ENCODE results near the gene NOL9. TPM values are rescaled to one million over a fixed set of nuclear protein-coding genes. Genes with fewer than 3 reads are reported as not detected.

Gene NOL9
- total and polyA plus RNA-seq, 2 donors = 4.0 to 28.6 TPM

DNA sequence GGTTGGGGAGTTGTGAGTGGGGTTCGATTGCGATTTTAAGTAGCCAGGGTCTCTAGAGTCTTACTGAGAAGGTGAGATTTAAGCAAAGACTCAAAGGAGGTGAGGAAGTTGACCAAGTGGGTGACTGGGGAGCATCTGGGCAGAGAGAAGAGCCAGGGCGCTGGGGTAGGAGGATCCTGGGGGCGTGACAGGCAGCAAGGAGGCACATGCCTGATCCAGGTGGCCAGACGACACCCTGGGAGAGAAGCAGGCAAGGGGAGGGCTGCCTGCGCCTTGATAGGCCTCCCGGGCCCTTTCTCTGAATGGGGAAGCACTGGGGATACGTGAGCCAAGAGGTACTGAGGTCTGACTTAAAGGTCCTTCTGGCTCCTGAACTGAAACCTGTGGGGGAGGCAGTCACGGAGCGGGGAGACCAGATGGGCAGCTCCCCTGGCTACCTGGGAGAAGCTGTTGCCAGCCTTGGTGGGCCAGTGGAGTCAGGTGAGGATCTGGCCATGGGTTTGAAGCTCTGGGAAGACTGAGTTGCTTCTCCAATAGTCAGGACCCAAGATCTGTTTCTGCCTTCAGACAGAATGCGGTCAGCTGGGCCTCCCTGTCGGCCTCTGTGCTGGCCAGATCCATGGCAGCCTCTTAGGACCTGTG lies 30.9 kb upstream of the NOL9 start:
- no peaks in the 10 kb centered on the region for H3K36me3 ChIP-seq (ENCODE audit: insufficient read depth)
- H3K27ac ChIP-seq (ENCODE audit: low read depth) = no peak overlapping the region
- no peak overlapping the region for H3K4me3 ChIP-seq (ENCODE audit: low read depth, low read length)
- H3K4me1 ChIP-seq (ENCODE audit: insufficient read depth) = peaks cover 2% of the 10 kb centered on the region
- DNase-seq (ENCODE audit: extremely low spot score) = no peak
- 83% methylated on average over 12 of the region's 12 CpGs for WGBS

DNA sequence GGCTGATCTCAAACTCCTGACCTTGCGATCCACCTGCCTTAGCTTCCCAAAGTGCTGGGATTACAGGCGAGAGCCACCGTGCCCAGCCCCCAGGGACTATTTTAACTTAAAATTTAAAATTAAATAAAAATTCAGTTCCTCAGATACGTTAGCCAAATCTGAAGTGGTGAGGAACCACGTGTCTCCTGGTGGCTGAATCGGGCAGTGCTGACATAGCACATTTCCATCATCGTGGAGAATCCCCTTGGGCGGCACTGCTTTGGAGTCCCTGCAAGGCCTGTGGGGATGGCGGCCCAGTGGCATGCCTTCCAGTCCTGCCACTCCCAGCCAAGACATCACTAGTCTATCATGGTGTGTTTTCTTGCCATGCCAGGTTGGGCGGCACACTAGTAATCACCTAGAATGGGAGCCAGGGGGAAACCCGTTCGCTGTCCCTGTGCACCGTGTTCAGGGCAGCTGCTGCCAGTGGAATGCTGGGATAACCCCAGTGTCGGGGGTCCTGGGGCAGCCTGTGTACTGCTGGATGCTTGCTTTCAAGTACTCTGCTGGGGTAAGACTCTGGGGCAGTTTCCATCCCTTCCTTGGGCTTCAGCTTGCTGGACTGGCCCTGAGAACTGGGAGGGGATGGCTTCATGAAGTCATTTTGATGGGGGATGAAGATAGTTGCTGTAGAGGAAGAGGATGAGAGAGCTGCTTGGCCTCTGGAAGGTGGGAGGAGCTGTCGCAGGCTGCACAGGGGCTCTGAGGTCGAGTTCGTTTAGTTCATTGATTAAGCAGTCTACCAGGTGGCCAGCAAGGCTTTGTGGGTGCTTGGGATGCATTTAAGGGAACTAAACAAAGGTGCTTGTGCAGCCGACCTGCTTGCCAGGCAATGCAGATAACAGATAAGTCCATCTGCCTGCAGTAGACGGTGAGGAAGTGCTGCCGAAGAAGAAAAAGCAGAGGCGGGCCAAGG lies 30.1 kb upstream of the NOL9 start:
- Histone ChIP-seq H3K27ac (ENCODE audit: low read depth) (no peak overlapping the region), H3K36me3 (ENCODE audit: insufficient read depth) (no peaks in the 10 kb centered on the region), H3K4me1 (ENCODE audit: insufficient read depth) (peaks cover 2% of the 10 kb centered on the region), H3K4me3 (ENCODE audit: low read depth, low read length) (no peak overlapping the region)
- WGBS = 78% methylated on average over 21 of the region's 21 CpGs
- no peak for DNase-seq (ENCODE audit: extremely low spot score)

DNA sequence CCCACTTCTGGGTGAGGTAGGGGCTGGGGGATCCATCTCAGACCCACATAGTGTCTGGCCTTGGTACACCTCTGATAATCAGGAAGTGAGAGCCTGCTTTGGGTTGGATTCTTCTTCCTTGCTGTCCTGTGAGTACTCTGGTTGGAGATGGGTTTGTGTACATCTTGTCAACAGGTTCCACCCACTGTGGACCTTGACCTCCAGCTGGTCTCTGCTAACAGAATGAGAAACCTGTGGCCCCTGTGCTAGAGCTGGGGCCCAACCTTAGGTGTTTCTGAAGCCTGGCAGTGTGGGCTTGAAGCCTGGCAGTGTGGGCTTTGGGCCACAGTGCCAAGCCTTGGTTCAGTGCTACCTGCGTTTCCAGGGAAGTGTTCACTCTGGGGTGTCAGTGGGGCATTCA lies 28.1 kb upstream of the NOL9 start:
- no peak overlapping the region for H3K27ac ChIP-seq (ENCODE audit: low read depth)

DNA sequence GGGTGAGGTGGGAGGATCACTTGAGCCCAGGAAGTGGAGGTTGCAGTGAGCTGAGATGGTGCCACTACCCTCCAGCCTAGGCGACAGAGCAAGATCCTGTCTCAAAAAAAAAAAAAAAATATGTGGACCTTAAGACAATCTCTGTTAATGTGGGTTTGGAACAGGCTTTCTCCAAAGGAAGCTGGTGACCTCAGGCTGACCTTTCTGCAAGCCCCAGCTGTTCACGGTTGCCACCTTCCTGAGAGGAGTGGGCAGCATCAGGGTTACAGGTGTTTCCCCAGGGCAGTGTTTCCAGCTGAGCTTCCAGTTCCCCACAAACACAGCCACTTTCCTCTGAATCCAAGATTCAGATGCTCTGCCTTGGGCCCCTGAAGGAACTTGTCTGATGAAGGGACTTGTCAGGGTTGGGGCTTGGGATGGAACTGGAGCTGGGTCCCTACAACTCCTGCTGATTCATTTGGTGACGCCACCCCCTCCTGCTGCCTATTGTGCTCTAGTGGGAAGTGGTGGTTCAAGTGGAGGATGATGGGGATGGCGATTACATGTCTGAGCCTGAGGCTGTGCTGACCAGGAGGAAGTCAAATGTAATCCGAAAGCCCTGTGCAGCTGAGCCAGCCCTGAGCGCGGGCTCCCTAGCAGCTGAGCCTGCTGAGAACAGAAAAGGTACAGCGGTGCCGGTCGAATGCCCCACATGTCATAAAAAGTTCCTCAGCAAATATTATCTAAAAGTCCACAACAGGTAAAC lies 27.4 kb upstream of the NOL9 start:
- Histone ChIP-seq H3K4me1 (ENCODE audit: insufficient read depth) (peaks cover 2% of the 10 kb centered on the region), H3K36me3 (ENCODE audit: insufficient read depth) (no peaks in the 10 kb centered on the region), H3K27ac (ENCODE audit: low read depth) (peak overlapping the region; percentile 27), H3K4me3 (ENCODE audit: low read depth, low read length) (no peak overlapping the region)
- WGBS = 72% methylated on average over 10 of the region's 10 CpGs
- no peak for DNase-seq (ENCODE audit: extremely low spot score)

More for the DNA sequence above, 28.1 kb upstream of the NOL9 start:
- Histone ChIP-seq H3K36me3 (ENCODE audit: insufficient read depth) (no peaks in the 10 kb centered on the region), H3K4me3 (ENCODE audit: low read depth, low read length) (no peak overlapping the region), H3K4me1 (ENCODE audit: insufficient read depth) (peaks cover 2% of the 10 kb centered on the region)
- DNase-seq (ENCODE audit: extremely low spot score) = no peak
- WGBS = 89% methylated on average over 1 of the region's 1 CpG

DNA sequence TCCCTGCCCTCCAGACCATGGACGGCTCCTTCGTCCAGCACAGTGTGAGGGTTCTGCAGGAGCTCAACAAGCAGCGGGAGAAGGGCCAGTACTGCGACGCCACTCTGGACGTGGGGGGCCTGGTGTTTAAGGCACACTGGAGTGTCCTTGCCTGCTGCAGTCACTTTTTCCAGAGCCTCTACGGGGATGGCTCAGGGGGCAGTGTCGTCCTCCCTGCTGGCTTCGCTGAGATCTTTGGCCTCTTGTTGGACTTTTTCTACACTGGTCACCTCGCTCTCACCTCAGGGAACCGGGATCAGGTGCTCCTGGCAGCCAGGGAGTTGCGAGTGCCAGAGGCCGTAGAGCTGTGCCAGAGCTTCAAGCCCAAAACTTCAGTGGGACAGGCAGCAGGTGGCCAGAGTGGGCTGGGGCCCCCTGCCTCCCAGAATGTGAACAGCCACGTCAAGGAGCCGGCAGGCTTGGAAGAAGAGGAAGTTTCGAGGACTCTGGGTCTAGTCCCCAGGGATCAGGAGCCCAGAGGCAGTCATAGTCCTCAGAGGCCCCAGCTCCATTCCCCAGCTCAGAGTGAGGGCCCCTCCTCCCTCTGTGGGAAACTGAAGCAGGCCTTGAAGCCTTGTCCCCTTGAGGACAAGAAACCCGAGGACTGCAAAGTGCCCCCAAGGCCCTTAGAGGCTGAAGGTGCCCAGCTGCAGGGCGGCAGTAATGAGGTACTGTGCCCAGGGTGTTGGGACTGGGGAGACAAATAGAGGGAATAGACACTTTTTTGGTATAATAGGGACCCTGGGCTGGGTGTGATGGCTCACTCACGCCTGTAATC lies 26.5 kb upstream of the NOL9 start:
- H3K27ac ChIP-seq (ENCODE audit: low read depth) = peak overlapping the region; percentile 79
- 38% methylated on average over 19 of the region's 19 CpGs for WGBS
- H3K4me1 ChIP-seq (ENCODE audit: insufficient read depth) = peaks cover 2% of the 10 kb centered on the region
- no peaks in the 10 kb centered on the region for H3K36me3 ChIP-seq (ENCODE audit: insufficient read depth)
- DNase-seq (ENCODE audit: extremely low spot score) = no peak
- peak overlapping the region; percentile 72 for H3K4me3 ChIP-seq (ENCODE audit: low read depth, low read length)

DNA sequence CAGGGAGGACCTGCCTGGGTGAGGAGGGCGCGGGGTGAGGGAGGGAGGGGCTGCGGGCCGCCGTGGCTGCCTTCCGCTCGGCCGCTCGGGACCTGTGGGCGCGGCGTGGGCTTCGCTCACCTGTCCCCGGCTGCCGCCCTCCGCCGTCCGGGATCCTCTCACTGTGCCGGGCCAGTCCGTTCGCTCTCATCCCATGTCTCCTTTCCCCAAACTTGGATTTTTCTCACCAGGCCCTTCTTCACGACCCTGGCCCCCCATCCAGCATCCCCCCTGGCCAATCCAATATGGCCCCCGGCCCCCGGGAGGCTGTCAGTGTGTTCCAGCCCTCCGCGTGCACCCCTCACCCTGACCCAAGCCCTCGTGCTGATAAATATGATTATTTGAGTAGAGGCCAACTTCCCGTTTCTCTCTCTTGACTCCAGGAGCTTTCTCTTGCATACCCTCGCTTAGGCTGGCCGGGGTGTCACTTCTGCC lies 25.8 kb upstream of the NOL9 start:
- Histone ChIP-seq H3K36me3 (ENCODE audit: insufficient read depth) (no peaks in the 10 kb centered on the region), H3K27ac (ENCODE audit: low read depth) (peak overlapping the region; percentile 79), H3K4me1 (ENCODE audit: insufficient read depth) (peaks cover 2% of the 10 kb centered on the region), H3K4me3 (ENCODE audit: low read depth, low read length) (peak overlapping the region; percentile 72)
- under 1% methylated on average over 29 of the region's 30 CpGs for WGBS
- no peak for DNase-seq (ENCODE audit: extremely low spot score)

DNA sequence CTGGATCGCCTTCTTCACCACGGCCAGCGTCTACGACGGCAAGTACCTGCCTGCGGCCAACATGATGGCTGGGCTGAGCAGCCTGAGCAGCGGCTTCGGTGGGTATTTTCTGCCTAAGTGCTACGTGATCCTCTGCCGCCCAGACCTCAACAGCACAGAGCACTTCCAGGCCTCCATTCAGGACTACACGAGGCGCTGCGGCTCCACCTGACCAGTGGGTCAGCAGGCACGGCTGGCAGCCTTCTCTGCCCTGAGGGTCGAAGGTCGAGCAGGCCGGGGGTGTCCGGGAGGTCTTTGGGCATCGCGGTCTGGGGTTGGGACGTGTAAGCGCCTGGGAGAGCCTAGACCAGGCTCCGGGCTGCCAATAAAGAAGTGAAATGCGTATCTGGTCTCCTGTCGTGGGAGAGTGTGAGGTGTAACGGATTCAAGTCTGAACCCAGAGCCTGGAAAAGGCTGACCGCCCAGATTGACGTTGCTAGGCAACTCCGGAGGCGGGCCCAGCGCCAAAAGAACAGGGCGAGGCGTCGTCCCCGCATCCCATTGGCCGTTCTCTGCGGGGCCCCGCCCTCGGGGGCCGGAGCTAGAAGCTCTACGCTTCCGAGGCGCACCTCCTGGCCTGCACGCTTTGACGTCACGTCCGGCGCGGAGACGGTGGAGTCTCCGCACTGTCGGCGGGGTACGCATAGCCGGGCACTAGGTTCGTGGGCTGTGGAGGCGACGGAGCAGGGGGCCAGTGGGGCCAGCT lies 25.2 kb upstream of the NOL9 start, which contains the start of gene ZBTB48:
Gene ZBTB48, plus strand, starts transcription at position 621 of the 745 bp plus-strand sequence. CDS start 616 bp downstream, outside the sequence.
- DNase-seq (ENCODE audit: extremely low spot score) = peak; percentile 95
- peak within 1 kb of the TSS; percentile 91 for H3K27ac ChIP-seq (ENCODE audit: low read depth)
- 11% methylated on average over 58 of the region's 58 CpGs for WGBS
- peaks cover 2% of the 10 kb centered on the region for H3K4me1 ChIP-seq (ENCODE audit: insufficient read depth)
- H3K36me3 ChIP-seq (ENCODE audit: insufficient read depth) = no peaks in the 10 kb centered on the region
- peak within 1 kb of the TSS; percentile 72 for H3K4me3 ChIP-seq (ENCODE audit: low read depth, low read length)

DNA sequence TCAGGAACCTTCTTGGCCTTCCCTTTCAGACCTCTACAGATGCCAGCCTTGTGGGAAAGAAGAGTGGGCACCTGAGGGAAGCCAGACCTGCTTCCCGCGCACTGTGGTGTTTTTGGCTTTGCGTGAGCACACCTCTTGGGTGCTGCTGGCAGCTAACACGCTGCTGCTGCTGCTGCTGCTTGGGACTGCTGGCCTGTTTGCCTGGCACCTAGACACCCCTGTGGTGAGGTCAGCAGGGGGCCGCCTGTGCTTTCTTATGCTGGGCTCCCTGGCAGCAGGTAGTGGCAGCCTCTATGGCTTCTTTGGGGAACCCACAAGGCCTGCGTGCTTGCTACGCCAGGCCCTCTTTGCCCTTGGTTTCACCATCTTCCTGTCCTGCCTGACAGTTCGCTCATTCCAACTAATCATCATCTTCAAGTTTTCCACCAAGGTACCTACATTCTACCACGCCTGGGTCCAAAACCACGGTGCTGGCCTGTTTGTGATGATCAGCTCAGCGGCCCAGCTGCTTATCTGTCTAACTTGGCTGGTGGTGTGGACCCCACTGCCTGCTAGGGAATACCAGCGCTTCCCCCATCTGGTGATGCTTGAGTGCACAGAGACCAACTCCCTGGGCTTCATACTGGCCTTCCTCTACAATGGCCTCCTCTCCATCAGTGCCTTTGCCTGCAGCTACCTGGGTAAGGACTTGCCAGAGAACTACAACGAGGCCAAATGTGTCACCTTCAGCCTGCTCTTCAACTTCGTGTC lies 24.5 kb upstream of the NOL9 start:
- no peak for DNase-seq (ENCODE audit: extremely low spot score)
- 93% methylated on average over 14 of the region's 14 CpGs for WGBS
- H3K27ac ChIP-seq (ENCODE audit: low read depth) = peak overlapping the region; percentile 91
- no peak overlapping the region for H3K4me3 ChIP-seq (ENCODE audit: low read depth, low read length)
- H3K36me3 ChIP-seq (ENCODE audit: insufficient read depth) = no peaks in the 10 kb centered on the region
- peaks cover 2% of the 10 kb centered on the region for H3K4me1 ChIP-seq (ENCODE audit: insufficient read depth)

DNA sequence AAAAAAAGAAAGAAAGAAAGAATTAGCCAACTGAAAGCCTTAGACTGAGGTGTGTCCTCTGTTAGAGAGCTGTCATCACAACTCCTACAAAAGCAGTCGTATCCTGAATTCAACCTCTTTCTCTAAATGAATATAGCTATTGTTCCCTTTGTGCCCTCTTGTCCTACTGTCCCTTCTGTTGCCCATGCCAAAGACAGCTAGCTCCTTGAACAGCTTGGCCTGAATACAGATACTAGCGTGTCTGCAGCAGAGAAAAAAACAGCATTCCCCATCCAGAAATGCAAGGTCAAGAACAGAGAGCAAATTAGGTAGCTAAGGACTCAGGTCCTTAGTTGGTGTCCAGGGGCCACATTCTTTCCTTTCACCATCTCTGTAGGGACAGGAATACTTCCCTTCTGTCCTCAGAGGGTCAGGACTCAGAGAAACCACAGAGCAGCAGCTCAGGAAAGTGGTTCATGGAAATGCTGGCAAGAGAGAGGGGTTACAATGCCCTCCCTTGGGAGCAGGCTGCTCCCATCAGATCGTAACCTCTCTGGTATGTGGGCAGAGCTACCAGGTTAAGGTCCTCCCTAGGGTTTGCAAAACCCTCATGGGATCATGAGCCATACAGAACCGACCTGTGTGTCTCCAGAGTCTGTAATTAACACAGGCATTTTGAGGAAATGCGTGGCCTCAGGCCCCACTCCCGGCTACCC lies 23.7 kb upstream of the NOL9 start:
- H3K27ac ChIP-seq (ENCODE audit: low read depth) = no peak overlapping the region
- no peak for DNase-seq (ENCODE audit: extremely low spot score)
- no peaks in the 10 kb centered on the region for H3K36me3 ChIP-seq (ENCODE audit: insufficient read depth)
- peaks cover 2% of the 10 kb centered on the region for H3K4me1 ChIP-seq (ENCODE audit: insufficient read depth)
- WGBS = 86% methylated on average over 6 of the region's 6 CpGs
- H3K4me3 ChIP-seq (ENCODE audit: low read depth, low read length) = no peak overlapping the region

DNA sequence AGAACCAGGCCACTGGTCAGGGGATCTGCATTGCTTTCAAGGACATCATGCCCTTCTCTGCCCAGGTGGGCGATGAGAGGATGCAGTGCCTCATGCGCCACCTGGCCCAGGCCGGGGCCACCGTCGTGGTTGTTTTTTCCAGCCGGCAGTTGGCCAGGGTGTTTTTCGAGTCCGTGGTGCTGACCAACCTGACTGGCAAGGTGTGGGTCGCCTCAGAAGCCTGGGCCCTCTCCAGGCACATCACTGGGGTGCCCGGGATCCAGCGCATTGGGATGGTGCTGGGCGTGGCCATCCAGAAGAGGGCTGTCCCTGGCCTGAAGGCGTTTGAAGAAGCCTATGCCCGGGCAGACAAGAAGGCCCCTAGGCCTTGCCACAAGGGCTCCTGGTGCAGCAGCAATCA lies 20.5 kb upstream of the NOL9 start:
- H3K36me3 ChIP-seq (ENCODE audit: insufficient read depth) = no peaks in the 10 kb centered on the region

DNA sequence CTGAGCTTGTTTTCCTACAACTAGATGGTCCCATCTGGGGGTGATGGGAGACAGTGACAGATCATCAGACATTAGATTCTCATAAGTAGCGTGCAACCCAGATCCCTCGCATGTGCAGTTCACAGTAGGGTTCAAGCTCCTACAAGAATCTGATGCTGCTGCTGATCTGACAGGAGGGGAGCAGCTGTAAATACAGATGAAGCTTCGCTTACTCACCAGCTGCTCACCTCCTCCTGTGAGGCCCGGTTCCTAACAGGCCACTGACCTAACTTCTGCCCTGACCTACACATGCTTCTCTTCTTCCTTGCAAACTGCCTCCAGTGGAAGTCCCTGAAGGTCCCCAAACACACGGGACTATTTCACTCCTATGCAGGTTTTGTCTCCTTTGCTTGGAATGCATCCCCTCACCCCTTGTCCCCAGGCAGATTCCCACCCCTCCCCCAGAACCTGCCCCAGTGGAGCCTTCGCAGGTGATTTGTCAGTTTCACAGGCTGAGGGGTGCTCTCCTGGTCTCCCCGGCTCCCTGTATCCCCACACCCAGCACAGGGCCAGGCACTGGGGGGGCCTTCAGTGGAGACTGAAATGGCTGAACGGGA lies 19.8 kb upstream of the NOL9 start:
- no peaks in the 10 kb centered on the region for H3K36me3 ChIP-seq (ENCODE audit: insufficient read depth)
- 76% methylated on average over 8 of the region's 8 CpGs for WGBS
- no peak for DNase-seq (ENCODE audit: extremely low spot score)

More for the DNA sequence above, 20.5 kb upstream of the NOL9 start:
- DNase-seq (ENCODE audit: extremely low spot score) = no peak
- 86% methylated on average over 14 of the region's 14 CpGs for WGBS
- no peak overlapping the region for H3K27ac ChIP-seq (ENCODE audit: low read depth)
- no peaks in the 10 kb centered on the region for H3K4me1 ChIP-seq (ENCODE audit: insufficient read depth)
- H3K4me3 ChIP-seq (ENCODE audit: low read depth, low read length) = no peak overlapping the region

More for the DNA sequence above, 19.8 kb upstream of the NOL9 start:
- H3K4me3 ChIP-seq (ENCODE audit: low read depth, low read length) = no peak overlapping the region
- no peak overlapping the region for H3K27ac ChIP-seq (ENCODE audit: low read depth)
- no peaks in the 10 kb centered on the region for H3K4me1 ChIP-seq (ENCODE audit: insufficient read depth)
